HL-60/S4 (cell line): ENCODE measurements around the gene MYO18A.

ENCODE experiments used
- in situ Hi-C: fragments of 300-500 bp; cut with MboI; formaldehyde crosslinking; loops from 2 replicates; pipeline ENCODE4 v1.14.3; 2022; ENCODE audit warnings: low sequenced_read_pairs

Gene MYO18A

GRCh38 chr17:29111816-29112499 lies 68.2 kb downstream of the MYO18A start:
- in situ Hi-C loops = loop anchor here (25.0 kb wide), 1 partner anchor 375 kb away; the partner anchor contains the start of genes NEK8, TLCD1 and TRAF4

- in situ Hi-C loops = loop anchor here (25.0 kb wide), 1 partner anchor 373 kb away; the partner anchor contains the start of genes NEK8, TLCD1 and TRAF4
Measured at GRCh38 chr17:29110372-29110757, 69.8 kb downstream of the MYO18A start.

GRCh38 chr17:29109477-29110371 lies 70.5 kb downstream of the MYO18A start:
- in situ Hi-C loops = loop anchor here (5.0 to 25.0 kb wide), 2 partner anchors 137 to 372 kb away; partner anchors contain the start of genes NEK8, TLCD1 and TRAF4

GRCh38 chr17:29108823-29109476 lies 71.2 kb downstream of the MYO18A start:
- in situ Hi-C loops = loop anchor here (5.0 to 25.0 kb wide), 2 partner anchors 137 to 372 kb away; partner anchors contain the start of genes NEK8, TLCD1 and TRAF4

GRCh38 chr17:29107933-29108822 lies 72.0 kb downstream of the MYO18A start:
- in situ Hi-C loops = loop anchor here (5.0 to 25.0 kb wide), 2 partner anchors 136 to 371 kb away; partner anchors contain the start of genes NEK8, TLCD1 and TRAF4

- in situ Hi-C loops = loop anchor here (5.0 to 25.0 kb wide), 2 partner anchors 135 to 370 kb away; partner anchors contain the start of genes NEK8, TLCD1 and TRAF4
Measured at GRCh38 chr17:29107084-29107483, 73.1 kb downstream of the MYO18A start.

GRCh38 chr17:29103341-29103740 lies 76.9 kb downstream of the MYO18A start:
- in situ Hi-C loops = loop anchor here (25.0 kb wide), 1 partner anchor 366 kb away; the partner anchor contains the start of genes NEK8, TLCD1 and TRAF4

GRCh38 chr17:29102741-29103181 lies 77.4 kb downstream of the MYO18A start:
- in situ Hi-C loops = loop anchor here (25.0 kb wide), 1 partner anchor 365 kb away; the partner anchor contains the start of genes NEK8, TLCD1 and TRAF4

- in situ Hi-C loops = loop anchor here (25.0 kb wide), 1 partner anchor 365 kb away; the partner anchor contains the start of genes NEK8, TLCD1 and TRAF4
Measured at GRCh38 chr17:29102046-29102445, 78.2 kb downstream of the MYO18A start.

GRCh38 chr17:29100296-29100695 lies 79.9 kb downstream of the MYO18A start:
- in situ Hi-C loops = loop anchor here (25.0 kb wide), 1 partner anchor 363 kb away; the partner anchor contains the start of genes NEK8, TLCD1 and TRAF4

GRCh38 chr17:29099527-29099926 lies 80.7 kb downstream of the MYO18A start:
- in situ Hi-C loops = no loop called here

- in situ Hi-C loops = no loop called here
Measured at GRCh38 chr17:29096094-29096493, 84.1 kb downstream of the MYO18A start.

- in situ Hi-C loops = no loop called here
Measured at GRCh38 chr17:29095439-29095838, 84.8 kb downstream of the MYO18A start.

- in situ Hi-C loops = no loop called here
Measured at GRCh38 chr17:29094101-29094708, 86.0 kb downstream of the MYO18A start.

GRCh38 chr17:29093090-29093871 lies 86.9 kb downstream of the MYO18A start:
- in situ Hi-C loops = no loop called here

GRCh38 chr17:29091606-29092289 lies 88.5 kb downstream of the MYO18A start:
- in situ Hi-C loops = no loop called here

- in situ Hi-C loops = no loop called here
Measured at GRCh38 chr17:29090750-29091605, 89.2 kb downstream of the MYO18A start.
